Prostate gland (tissue), 2 donors: ENCODE data around the gene PPARA. TPM values are rescaled to one million over a fixed set of nuclear protein-coding genes. Genes with fewer than 3 reads are reported as not detected.

Source experiments
- DNase-seq: peaks from one replicate; pipeline ENCODE4 v3.0.0-alpha.2; 2019; ENCODE audit warnings: low spot score
- H3K27ac ChIP-seq, 2 donors: fragments of 200-600 bp; sonication (generic); 2 replicates each; pipeline ENCODE4 v1.5.1; 2017 to 2019
- H3K27me3 ChIP-seq: fragments of 200-600 bp; sonication (generic); replicated peaks from 2 replicates; pipeline ENCODE4 v1.5.1; 2019; ENCODE audit not compliant: insufficient read depth
- H3K36me3 ChIP-seq, 2 donors: fragments of 200-600 bp; sonication (generic); 1 replicate in 1 of 2; 2 replicates in 1 of 2; pipeline versions ENCODE4 v1.5.1 to v1.8.1; 2017 to 2019
- H3K4me1 ChIP-seq: fragments of 200-600 bp; sonication (generic); replicated peaks from 2 replicates; pipeline ENCODE4 v1.5.1; 2019
- H3K4me3 ChIP-seq, 2 donors: fragments of 200-600 bp; sonication (generic); 2 replicates each; pipeline ENCODE4 v1.5.1; 2017 to 2019
- H3K9me3 ChIP-seq: fragments of 200-600 bp; sonication (generic); 2 replicates; pipeline ENCODE4 v1.5.1; 2017
- CTCF ChIP-seq, 4 experiments: fragments of 200-600 bp in 2 of 4; fragments of 450-650 bp in 2 of 4; sonication (generic) in 2 of 4; IDR thresholded peaks; 1 replicate in 3 of 4; 2 replicates in 1 of 4; pipeline ENCODE4 v1.5.1; 2016 to 2019; ENCODE audit warnings: antibody characterized with exemption in 4 of 4, mild to moderate bottlenecking in 2 of 4, moderate library complexity in 2 of 4
- POLR2A ChIP-seq: fragments of 450-650 bp; IDR thresholded peaks from one replicate; pipeline ENCODE4 v1.6.1; 2016; ENCODE audit warnings: antibody characterized with exemption, mild to moderate bottlenecking
- POLR2AphosphoS5 ChIP-seq: sonication (generic); formaldehyde crosslinking; IDR thresholded peaks from one replicate; pipeline ENCODE4 v1.6.1; 2017; ENCODE audit warnings: antibody characterized with exemption
- WGBS: methylation state at CpG from one replicate; pipeline ENCODE4 v1.1.5; 2018; 5-methylcytosine and 5-hydroxymethylcytosine counted together
- intact Hi-C: fragments of 100-400 bp; cut with DNase I; formaldehyde crosslinking; loops from one replicate; pipeline ENCODE4 v1.14.2; 2022
- total RNA-seq, 2 donors: library from RNA; depleted of rRNA; stranded (reverse); fragments of >200 nt; gene quantifications; one replicate each; pipeline ENCODE4 v1.1.0, GENCODE V29; 2016

The PPARA gene
- total RNA-seq, 2 donors from 2014 or later = 21.2 to 27.3 TPM

- no peaks in the 10 kb centered on the region for H3K36me3 ChIP-seq
- no peaks in the 10 kb centered on the region for H3K9me3 ChIP-seq
- no peaks in the 10 kb centered on the region for H3K27me3 ChIP-seq
- H3K27ac ChIP-seq = no peak overlapping the region
- DNase-seq = no peak
- intact Hi-C loops = no loop called here
- no peaks in the 10 kb centered on the region for H3K4me1 ChIP-seq
- no peak overlapping the region for H3K4me3 ChIP-seq
- TF ChIP-seq POLR2A = no peak
- TF ChIP-seq POLR2AphosphoS5 = no peak
- no peak for TF ChIP-seq CTCF (IDR thresholded peaks at IDR 0.05)
- whole genome bisulfite sequencing = 66% methylated on average over 7 of the region's 7 CpGs
Measured at GRCh38 chr22:46203601-46203980, 53.3 kb downstream of the PPARA start.

DNA sequence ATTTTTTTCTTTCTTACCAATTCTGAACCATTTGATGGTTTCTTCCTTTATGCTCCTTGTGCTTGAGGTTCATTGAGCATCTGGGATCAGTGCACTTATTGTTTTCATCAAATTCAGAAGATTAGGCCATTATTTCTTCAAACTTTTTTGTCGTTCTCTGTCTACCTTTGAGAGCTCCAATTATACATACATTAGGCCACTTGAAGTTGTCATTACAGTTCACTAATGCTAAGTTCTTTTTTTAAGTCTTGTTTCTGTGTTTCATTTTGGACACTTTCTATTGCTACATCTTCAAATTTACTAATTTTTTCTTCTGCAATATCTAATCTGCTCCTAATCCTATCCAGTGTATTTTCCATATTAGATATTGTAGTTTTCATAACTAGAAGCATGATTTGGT, 58.9 kb downstream of the PPARA start:
- H3K36me3 ChIP-seq = no peaks in the 10 kb centered on the region
- DNase-seq = no peak
- H3K27me3 ChIP-seq = no peaks in the 10 kb centered on the region
- intact Hi-C loops = no loop called here
- no peaks in the 10 kb centered on the region for H3K9me3 ChIP-seq
- H3K4me3 ChIP-seq = no peak overlapping the region
- WGBS = 100% methylated on average over 1 of the region's 1 CpG
- no peaks in the 10 kb centered on the region for H3K4me1 ChIP-seq
- TF ChIP-seq CTCF (IDR thresholded peaks at IDR 0.05) = no peak
- TF ChIP-seq POLR2AphosphoS5 = no peak
- no peak for TF ChIP-seq POLR2A
- H3K27ac ChIP-seq = no peak overlapping the region

- H3K4me1 ChIP-seq = no peaks in the 10 kb centered on the region
- no peak overlapping the region for H3K4me3 ChIP-seq
- DNase-seq = no peak
- TF ChIP-seq POLR2A = no peak
- TF ChIP-seq POLR2AphosphoS5 = no peak
- TF ChIP-seq CTCF (IDR thresholded peaks at IDR 0.05) = no peak
- intact Hi-C loops = no loop called here
- H3K36me3 ChIP-seq = peaks cover 3 to 10% of the 10 kb centered on the region in 2 donors
- H3K27ac ChIP-seq = no peak overlapping the region
- WGBS = 88% methylated on average over 4 of the region's 4 CpGs
- no peaks in the 10 kb centered on the region for H3K9me3 ChIP-seq
- no peaks in the 10 kb centered on the region for H3K27me3 ChIP-seq
Measured at GRCh38 chr22:46212195-46212594, 61.9 kb downstream of the PPARA start.

- TF ChIP-seq POLR2AphosphoS5 = no peak
- no peak for TF ChIP-seq CTCF (IDR thresholded peaks at IDR 0.05)
- no peak for TF ChIP-seq POLR2A
- Histone ChIP-seq H3K27ac (no peak overlapping the region), H3K27me3 (no peaks in the 10 kb centered on the region), H3K4me3 (no peak overlapping the region), H3K9me3 (no peaks in the 10 kb centered on the region), H3K4me1 (no peaks in the 10 kb centered on the region), H3K36me3 (peaks cover 3 to 11% of the 10 kb centered on the region in 2 donors)
- intact Hi-C loops = no loop called here
- 98% methylated on average over 4 of the region's 4 CpGs for WGBS
- DNase-seq = no peak
Measured at GRCh38 chr22:46213052-46213451, 62.7 kb downstream of the PPARA start.

- no peak for DNase-seq
- no peak overlapping the region for H3K27ac ChIP-seq
- H3K4me1 ChIP-seq = no peaks in the 10 kb centered on the region
- no peak for TF ChIP-seq CTCF (IDR thresholded peaks at IDR 0.05)
- peaks cover 5 to 11% of the 10 kb centered on the region in 2 donors for H3K36me3 ChIP-seq
- no peaks in the 10 kb centered on the region for H3K9me3 ChIP-seq
- no peaks in the 10 kb centered on the region for H3K27me3 ChIP-seq
- intact Hi-C loops = no loop called here
- WGBS = 97% methylated on average over 29 of the region's 29 CpGs
- no peak overlapping the region for H3K4me3 ChIP-seq
Measured at GRCh38 chr22:46214149-46214548, 63.8 kb downstream of the PPARA start.
